GM19452 (cell line): ENCODE data around the gene LDLRAD4.

Source experiments
- ATAC-seq: cut with Tn5 transposase; IDR thresholded peaks from one replicate; pipeline ENCODE4 v1.9.1; 2021; ENCODE audit not compliant: unreplicated experiment

LDLRAD4 gene

DNA sequence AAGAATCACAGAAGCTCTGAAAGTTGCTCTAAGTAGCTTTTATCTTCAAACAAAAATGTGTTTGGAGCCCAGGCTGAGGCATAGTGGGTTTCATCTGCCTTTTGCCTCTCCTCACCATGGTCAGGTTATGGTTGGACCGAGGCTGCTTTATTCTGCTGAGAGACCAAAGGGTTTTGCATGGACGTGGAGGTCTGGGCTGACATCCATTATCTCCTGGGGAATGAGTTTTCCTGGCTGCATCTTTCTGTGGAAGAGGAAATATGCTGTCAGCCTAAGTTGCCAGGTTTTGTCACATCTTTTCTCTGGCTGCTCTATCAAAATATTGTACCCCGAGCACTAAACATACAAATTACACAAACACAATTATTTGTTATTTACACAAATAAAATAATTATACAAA lies 223.2 kb downstream of the LDLRAD4 start:
- ATAC-seq, result no peak

GRCh38 chr18:13442451-13442850 lies 223.9 kb downstream of the LDLRAD4 start:
- no peak for ATAC-seq

GRCh38 chr18:13443552-13443951 lies 225.0 kb downstream of the LDLRAD4 start:
- no peak for ATAC-seq

GRCh38 chr18:13444430-13445240 lies 226.1 kb downstream of the LDLRAD4 start:
- ATAC-seq, result no peak

GRCh38 chr18:13445241-13445897 lies 226.8 kb downstream of the LDLRAD4 start:
- ATAC-seq, result no peak

DNA sequence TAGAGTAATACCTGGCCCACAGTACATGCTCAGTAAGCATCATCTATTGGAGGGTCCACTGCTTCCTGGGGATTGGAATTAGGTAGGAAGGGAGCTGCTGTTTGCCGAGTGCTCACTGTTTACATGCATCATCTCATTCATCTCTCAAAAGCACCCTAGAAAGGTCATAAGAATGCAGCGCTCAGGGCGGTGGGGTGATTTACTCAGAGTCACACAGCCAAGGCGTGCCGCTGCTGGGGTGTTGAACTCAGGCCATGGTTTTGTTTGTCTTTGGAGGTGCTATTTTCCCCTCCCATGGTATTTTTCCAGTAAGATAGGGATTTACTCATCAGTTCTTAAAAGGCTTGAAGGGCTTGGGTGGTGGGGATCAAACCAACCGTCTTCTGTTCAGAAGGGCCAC lies 227.5 kb downstream of the LDLRAD4 start:
- no peak for ATAC-seq

GRCh38 chr18:13446610-13447461 lies 228.3 kb downstream of the LDLRAD4 start:
- ATAC-seq, result no peak

GRCh38 chr18:13447621-13448334 lies 229.2 kb downstream of the LDLRAD4 start:
- ATAC-seq, result no peak

DNA sequence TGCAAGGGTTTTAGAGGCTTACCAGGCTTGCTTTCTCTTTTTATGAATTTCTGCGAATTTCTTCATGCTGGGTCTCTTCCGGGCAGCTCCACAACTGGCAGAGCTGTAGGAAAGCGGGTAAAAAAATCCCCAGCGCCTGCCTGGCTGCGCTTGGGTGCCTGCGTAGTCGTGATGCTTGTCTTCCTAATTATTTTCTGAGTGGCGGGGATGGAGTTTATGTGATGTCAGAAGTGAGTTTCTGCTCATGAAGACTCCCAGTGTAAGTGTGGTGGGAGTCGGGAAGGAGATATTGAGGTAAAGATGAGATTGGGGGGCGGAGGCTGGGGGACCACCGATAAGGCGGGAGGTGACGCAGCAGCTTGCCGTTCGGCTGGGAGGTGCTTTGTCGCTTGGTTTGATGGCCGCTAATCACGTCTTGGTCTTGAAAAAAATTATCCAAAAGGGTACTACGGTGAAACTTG lies 229.8 kb downstream of the LDLRAD4 start:
- ATAC-seq, result no peak

- no peak for ATAC-seq
Measured at GRCh38 chr18:13449651-13450050, 231.1 kb downstream of the LDLRAD4 start.

- ATAC-seq, result peak; percentile 57
Measured at GRCh38 chr18:13450289-13451212, 232.0 kb downstream of the LDLRAD4 start.

DNA sequence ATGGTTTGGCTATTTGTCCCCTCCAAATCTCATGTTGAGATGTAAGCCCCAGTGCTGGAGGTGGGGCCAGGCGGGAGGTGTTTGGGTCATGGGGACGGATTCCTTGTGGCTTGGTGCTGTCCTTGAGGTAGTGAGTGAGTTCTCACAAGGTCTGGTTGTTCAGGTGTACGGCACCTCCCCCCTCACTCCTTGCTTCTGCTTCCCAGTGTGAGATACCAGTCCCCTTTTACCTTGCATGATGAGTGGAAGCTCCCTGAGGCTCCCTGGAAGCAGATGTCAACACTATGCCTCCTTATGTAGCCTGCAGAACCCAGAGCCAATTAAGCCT lies 232.6 kb downstream of the LDLRAD4 start:
- no peak for ATAC-seq

- ATAC-seq, result no peak
Measured at GRCh38 chr18:13451661-13452387, 233.3 kb downstream of the LDLRAD4 start.

DNA sequence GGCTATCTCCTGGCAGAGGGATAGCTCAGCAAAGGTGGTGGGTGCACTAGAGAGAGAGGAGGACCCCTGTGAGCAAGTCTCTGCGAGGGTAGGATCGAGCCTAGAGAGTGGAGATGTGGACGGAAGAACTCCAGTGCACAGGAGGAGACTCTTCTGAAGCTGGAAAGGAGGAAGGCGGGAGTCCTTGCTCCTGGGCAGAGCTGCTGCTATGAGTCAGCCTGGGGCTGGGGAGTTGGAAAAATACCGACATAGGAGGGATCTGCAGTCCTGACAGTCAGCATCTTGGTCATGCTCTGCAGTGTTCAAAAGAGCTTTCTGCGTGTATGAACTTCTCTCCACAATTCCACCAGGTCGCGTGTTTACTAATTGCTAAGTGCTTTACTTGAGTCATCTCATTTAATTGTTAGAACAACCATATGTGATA lies 233.8 kb downstream of the LDLRAD4 start:
- no peak for ATAC-seq

- ATAC-seq, result no peak
Measured at GRCh38 chr18:13452871-13453680, 234.5 kb downstream of the LDLRAD4 start.

GRCh38 chr18:13453714-13454113 lies 235.2 kb downstream of the LDLRAD4 start:
- no peak for ATAC-seq

DNA sequence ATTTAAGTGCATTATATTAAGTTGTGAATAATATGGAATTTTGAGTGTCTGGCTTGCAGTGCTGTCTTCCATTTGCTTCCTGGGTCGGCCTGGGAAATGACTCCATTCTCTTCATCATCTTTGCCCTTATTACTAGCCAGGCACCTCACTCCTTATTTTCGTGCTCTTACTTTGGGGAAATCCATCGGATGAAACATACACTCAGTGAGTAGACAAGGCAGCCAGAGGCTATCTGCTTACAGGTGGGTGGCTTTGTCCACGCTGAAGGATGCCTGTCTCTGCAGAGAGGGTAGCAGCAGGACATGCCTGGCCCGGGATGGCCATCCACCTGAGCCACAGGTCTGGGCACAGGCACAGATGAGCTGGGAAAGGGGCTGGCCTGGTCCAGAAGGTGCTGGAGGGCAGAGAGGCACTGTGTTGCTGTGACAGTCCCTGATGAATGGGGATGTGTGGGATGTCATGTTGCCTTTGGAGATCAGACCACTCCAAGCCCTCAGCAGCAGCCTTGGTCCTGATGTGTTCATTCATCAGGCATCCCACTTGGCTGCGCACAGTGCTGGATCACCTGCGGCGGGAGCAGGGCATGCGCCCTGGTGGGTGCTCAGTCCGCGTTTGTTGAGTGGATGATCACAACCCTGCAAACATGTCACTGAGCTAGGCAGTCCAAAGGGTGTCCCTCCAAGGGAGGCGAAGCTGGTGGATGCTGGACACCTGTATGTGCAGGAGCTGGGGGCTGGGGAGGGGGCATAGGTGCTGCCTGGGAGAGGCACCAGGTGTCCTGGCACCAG lies 236.0 kb downstream of the LDLRAD4 start:
- no peak for ATAC-seq

DNA sequence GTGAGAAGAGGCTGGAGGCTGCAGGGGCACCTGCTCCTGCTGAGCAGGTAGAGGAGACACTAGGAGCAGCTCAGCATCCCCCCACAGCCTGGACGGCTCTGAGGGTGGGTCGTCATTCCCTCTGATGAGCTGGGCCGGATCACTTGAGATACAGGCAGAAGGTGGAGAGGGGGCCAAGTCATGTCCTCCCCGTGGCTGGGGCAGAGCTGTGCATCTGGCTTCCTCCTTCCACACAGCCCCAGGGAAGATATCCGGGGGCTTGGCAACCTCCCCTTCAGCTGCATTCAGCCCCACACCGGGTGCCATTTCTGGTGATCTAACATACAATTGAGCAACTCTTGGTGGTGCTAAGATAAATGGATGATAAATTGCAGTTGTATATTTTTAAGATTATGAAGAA lies 236.9 kb downstream of the LDLRAD4 start:
- no peak for ATAC-seq
